A549 treated with dexamethasone at 1 μM for 4 hours (cell line): ENCODE data around the gene LRRTM3. TPM values are rescaled to one million over a fixed set of nuclear protein-coding genes. Genes with fewer than 3 reads are reported as not detected.

Experiments
- total RNA-seq: library from RNA; stranded (reverse); fragments of 200-300 nt; extraction: Qiagen RNA extraction; gene quantifications from 5 replicates; pipeline ENCODE4 v1.2.3, GENCODE V29; 2022

LRRTM3 gene
- not detected in 5 replicates for total RNA-seq

GRCh38 chr10:66925896-66926715 is at the start of gene LRRTM3:
Gene LRRTM3 (plus strand): TSS chr10:66926036.

